HG02973 (cell line): ENCODE data around the gene SPACA9.

Experiments
- ATAC-seq: cut with Tn5 transposase; IDR thresholded peaks from one replicate; pipeline ENCODE4 v1.9.1; 2021; ENCODE audit warnings: moderate library complexity; ENCODE audit not compliant: unreplicated experiment

The SPACA9 gene

DNA sequence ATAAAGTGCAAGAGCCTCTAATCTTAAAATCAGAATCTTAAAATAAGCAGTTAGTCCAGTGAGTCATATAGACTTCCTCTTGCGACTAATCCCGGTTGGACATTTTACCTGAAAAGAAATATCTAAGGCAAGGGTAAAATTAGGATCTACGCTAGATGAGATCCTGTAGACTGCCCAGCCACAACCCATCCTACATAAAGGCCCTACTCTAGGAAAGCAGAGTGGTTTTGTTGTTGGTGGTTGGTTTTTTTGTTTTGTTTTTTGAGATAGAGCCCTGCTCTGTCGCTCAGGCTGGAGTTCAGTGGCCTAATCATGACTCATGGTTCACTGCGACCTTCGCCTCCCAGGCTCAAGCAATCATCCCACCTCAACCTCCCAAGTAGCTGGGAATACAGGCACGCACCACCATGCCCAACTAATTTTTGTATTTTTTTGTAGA, 58.8 kb downstream of the SPACA9 start:
- no peak for ATAC-seq

DNA sequence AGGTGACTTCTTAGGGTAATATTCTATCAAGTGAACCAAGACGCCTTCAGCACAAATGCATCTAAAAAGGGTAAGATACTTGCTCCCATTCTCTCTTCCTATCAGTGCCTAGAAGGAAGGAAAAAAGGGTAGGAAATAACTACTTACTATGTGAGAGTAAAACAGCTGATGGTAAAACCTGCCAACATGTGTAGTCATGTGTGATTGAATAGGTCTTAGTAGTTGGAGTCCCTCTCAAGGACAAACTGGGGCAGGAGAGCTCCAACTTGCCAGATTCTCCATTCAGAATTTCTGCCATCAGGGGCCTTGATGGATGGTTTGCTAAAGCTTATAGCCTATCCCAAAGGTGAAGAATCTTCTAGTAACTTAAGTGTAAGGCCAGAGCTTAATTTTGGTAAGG, 60.5 kb downstream of the SPACA9 start:
- ATAC-seq, result no peak
